IPS-15b (cell line): ENCODE results near the gene ACOT12.

ENCODE experiments used
- H3K27me3 ChIP-seq: one replicate; pipeline ENCODE4 v1.6.1; 2013; ENCODE audit warnings: low read length; ENCODE audit not compliant: control insufficient read depth, insufficient read depth
- H3K36me3 ChIP-seq: one replicate; pipeline ENCODE4 v1.6.1; 2013; ENCODE audit warnings: low read length; ENCODE audit not compliant: control insufficient read depth, insufficient read depth
- H3K4me1 ChIP-seq: one replicate; pipeline ENCODE4 v1.6.1; 2013; ENCODE audit warnings: mild to moderate bottlenecking, low read length; ENCODE audit not compliant: control insufficient read depth, insufficient read depth
- H3K4me3 ChIP-seq: one replicate; pipeline ENCODE4 v1.5.1; 2013; ENCODE audit warnings: low read depth, low read length
- H3K9ac ChIP-seq: one replicate; pipeline ENCODE4 v1.6.1; 2013; ENCODE audit warnings: low read depth, mild to moderate bottlenecking, low read length
- H3K9me3 ChIP-seq: one replicate; pipeline ENCODE4 v1.6.1; 2013; ENCODE audit warnings: mild to moderate bottlenecking, low read length; ENCODE audit not compliant: control insufficient read depth, insufficient read depth

The ACOT12 gene

GRCh38 chr5:81393783-81394718 lies at the start of gene ACOT12:
TSS of gene ACOT12 (minus strand) at chr5:81394134. CDS start at chr5:81394114, 20 bp downstream.
- Histone ChIP-seq H3K9ac (no peak within 1 kb of the TSS), H3K36me3 (no peaks in the 10 kb centered on the region), H3K4me3 (peak within 1 kb of the TSS; percentile 75), H3K4me1 (no peaks in the 10 kb centered on the region), H3K27me3 (peaks cover 19% of the 10 kb centered on the region), H3K9me3 (no peaks in the 10 kb centered on the region)

DNA sequence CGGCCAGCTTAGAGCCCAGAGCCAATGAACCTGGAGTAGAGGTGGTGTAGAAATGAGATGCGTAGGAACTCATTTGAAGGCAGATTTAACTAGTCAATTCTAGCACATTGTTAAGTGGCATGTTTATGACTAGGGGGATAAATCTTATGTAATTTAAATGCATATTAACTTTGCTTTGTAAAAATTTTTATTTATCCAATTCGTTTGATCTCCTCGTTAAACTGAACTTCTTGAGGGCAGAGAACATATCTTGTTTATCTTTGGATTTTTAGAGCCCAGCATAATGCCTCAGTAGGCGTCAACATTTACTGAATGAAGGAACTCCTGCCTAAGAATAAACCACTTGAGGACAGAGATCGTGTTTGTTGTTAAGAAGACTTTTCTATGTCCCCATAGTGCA lies 41.1 kb upstream of the ACOT12 start:
- Histone ChIP-seq H3K9ac (no peak overlapping the region), H3K4me1 (no peaks in the 10 kb centered on the region), H3K4me3 (no peak overlapping the region), H3K9me3 (no peaks in the 10 kb centered on the region), H3K27me3 (no peaks in the 10 kb centered on the region), H3K36me3 (no peaks in the 10 kb centered on the region)

- Histone ChIP-seq H3K36me3 (no peaks in the 10 kb centered on the region), H3K9me3 (no peaks in the 10 kb centered on the region), H3K9ac (no peak overlapping the region), H3K27me3 (no peaks in the 10 kb centered on the region), H3K4me1 (no peaks in the 10 kb centered on the region), H3K4me3 (no peak overlapping the region)
Measured at GRCh38 chr5:81429985-81430384, 36.1 kb upstream of the ACOT12 start.

DNA sequence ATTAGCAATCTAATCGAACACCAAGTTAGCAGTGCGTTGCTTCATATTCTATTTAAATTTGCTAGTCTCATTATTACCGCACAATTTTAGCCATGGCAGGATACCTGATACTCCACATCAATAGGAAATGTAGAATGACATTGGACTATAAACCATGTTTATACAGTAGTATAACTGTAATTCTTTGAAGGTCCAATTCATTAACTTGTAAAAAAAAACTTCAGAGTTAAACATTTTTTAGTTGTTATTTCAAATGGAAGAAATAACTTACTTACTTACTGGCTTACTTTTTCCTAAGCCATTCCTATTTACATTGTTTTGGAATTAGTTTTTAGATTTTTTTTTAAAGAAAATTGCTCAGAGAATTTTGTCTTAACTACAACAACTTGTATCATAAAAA lies 35.4 kb upstream of the ACOT12 start:
- Histone ChIP-seq H3K27me3 (no peaks in the 10 kb centered on the region), H3K9ac (no peak overlapping the region), H3K9me3 (no peaks in the 10 kb centered on the region), H3K4me1 (no peaks in the 10 kb centered on the region), H3K36me3 (no peaks in the 10 kb centered on the region), H3K4me3 (no peak overlapping the region)

GRCh38 chr5:81428861-81429260 lies 34.9 kb upstream of the ACOT12 start:
- no peaks in the 10 kb centered on the region for H3K36me3 ChIP-seq
- H3K9ac ChIP-seq: no peak overlapping the region
- H3K9me3 ChIP-seq: no peaks in the 10 kb centered on the region
- no peaks in the 10 kb centered on the region for H3K4me1 ChIP-seq
- no peak overlapping the region for H3K4me3 ChIP-seq
- no peaks in the 10 kb centered on the region for H3K27me3 ChIP-seq

GRCh38 chr5:81428446-81428845 lies 34.5 kb upstream of the ACOT12 start:
- Histone ChIP-seq H3K27me3 (no peaks in the 10 kb centered on the region), H3K4me3 (no peak overlapping the region), H3K9ac (no peak overlapping the region), H3K36me3 (no peaks in the 10 kb centered on the region), H3K9me3 (no peaks in the 10 kb centered on the region), H3K4me1 (no peaks in the 10 kb centered on the region)

- Histone ChIP-seq H3K4me3 (no peak overlapping the region), H3K4me1 (no peaks in the 10 kb centered on the region), H3K9ac (no peak overlapping the region), H3K36me3 (no peaks in the 10 kb centered on the region), H3K27me3 (no peaks in the 10 kb centered on the region), H3K9me3 (no peaks in the 10 kb centered on the region)
Measured at GRCh38 chr5:81427566-81427965, 33.6 kb upstream of the ACOT12 start.

DNA sequence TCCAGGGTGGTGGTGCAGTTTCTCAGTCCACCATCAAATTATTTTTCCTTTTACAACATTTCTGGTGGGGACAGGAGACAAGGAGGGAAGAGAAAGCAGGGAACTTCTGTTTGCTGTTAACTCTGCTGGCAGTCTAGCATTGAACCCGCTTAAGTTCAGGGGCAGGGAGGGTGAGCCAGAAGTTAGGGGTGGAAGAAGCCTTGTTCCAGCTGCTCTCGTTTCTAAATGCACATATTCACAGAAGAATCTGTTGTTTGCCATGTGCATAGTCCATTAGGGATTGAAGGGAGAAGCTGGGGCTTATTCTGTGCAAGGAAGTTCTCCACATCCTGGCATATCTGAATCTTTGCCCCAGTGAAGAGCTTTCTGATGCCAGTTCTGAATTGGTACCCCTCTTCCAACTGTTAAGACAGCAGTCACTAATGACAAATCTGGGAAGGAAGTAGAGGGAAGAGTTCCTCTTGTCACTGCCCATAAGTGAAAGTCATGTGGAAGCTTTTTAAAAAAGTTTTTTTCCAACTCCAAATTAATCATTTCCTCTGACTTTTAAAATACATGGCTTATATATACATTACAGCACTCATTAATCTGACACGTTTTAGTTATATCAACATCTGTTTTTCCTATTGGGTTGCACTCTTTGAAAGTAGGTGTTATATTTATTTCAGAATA lies 32.6 kb upstream of the ACOT12 start:
- H3K4me3 ChIP-seq: no peak overlapping the region
- no peaks in the 10 kb centered on the region for H3K36me3 ChIP-seq
- no peaks in the 10 kb centered on the region for H3K9me3 ChIP-seq
- no peaks in the 10 kb centered on the region for H3K27me3 ChIP-seq
- no peak overlapping the region for H3K9ac ChIP-seq
- no peaks in the 10 kb centered on the region for H3K4me1 ChIP-seq

GRCh38 chr5:81425569-81425968 lies 31.6 kb upstream of the ACOT12 start:
- Histone ChIP-seq H3K9ac (no peak overlapping the region), H3K9me3 (no peaks in the 10 kb centered on the region), H3K36me3 (no peaks in the 10 kb centered on the region), H3K27me3 (no peaks in the 10 kb centered on the region), H3K4me1 (no peaks in the 10 kb centered on the region), H3K4me3 (no peak overlapping the region)

DNA sequence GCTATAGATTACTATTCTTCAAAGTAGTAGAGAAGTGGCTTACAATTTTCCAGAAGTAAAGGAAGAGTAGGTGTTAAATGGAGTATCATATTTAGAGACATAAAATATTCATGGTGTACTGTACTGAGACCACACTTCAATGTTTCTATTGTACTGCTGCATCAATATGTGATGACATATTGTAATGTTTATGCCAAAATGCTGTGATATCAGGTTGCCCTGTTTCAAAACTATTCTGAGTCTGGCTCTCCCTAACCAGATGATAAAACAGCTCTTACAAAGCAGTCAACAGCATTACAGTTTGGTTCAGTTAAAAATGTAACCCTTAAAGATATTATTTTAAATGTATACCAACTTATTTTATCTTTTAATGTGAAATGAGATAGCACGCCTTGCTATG lies 30.8 kb upstream of the ACOT12 start:
- no peaks in the 10 kb centered on the region for H3K27me3 ChIP-seq
- H3K9ac ChIP-seq: no peak overlapping the region
- H3K4me3 ChIP-seq: no peak overlapping the region
- no peaks in the 10 kb centered on the region for H3K9me3 ChIP-seq
- H3K36me3 ChIP-seq: no peaks in the 10 kb centered on the region
- H3K4me1 ChIP-seq: no peaks in the 10 kb centered on the region

DNA sequence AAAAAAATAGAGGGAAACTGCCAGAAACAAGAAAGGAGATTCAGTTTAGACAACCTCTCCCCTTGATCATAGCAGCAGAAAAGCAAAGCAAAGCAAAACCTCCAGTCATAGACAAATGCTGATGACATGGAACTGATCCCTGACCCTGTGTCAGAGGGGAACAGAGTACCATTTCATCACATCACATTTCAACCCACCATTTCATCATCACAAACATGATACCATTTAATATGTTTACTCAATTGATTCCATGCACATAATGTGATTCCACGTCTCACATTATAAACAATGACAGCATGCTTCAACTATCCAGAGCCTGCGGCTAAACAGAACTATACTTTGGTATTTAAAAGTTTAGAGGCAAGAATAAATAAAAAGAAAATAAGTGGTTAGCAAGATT lies 28.7 kb upstream of the ACOT12 start:
- H3K4me3 ChIP-seq: no peak overlapping the region
- no peaks in the 10 kb centered on the region for H3K9me3 ChIP-seq
- no peaks in the 10 kb centered on the region for H3K27me3 ChIP-seq
- H3K36me3 ChIP-seq: no peaks in the 10 kb centered on the region
- no peaks in the 10 kb centered on the region for H3K4me1 ChIP-seq
- no peak overlapping the region for H3K9ac ChIP-seq
